Hematopoietic multipotent progenitor cell treated with erythropoietin and hydrocortisone succinate and interleukin-3 and kit ligand, for 6 days (in vitro differentiated cells): ENCODE measurements around the gene DIO1.
"Not testable (repeated sequence)": the region's sequence is repeated elsewhere in the genome, so short reads cannot be mapped to it uniquely, and the experiment has no call there.

Source experiments
- DNase-seq: peaks from one replicate; pipeline ENCODE4 v3.0.0-alpha.2; 2015

The DIO1 gene

DNA sequence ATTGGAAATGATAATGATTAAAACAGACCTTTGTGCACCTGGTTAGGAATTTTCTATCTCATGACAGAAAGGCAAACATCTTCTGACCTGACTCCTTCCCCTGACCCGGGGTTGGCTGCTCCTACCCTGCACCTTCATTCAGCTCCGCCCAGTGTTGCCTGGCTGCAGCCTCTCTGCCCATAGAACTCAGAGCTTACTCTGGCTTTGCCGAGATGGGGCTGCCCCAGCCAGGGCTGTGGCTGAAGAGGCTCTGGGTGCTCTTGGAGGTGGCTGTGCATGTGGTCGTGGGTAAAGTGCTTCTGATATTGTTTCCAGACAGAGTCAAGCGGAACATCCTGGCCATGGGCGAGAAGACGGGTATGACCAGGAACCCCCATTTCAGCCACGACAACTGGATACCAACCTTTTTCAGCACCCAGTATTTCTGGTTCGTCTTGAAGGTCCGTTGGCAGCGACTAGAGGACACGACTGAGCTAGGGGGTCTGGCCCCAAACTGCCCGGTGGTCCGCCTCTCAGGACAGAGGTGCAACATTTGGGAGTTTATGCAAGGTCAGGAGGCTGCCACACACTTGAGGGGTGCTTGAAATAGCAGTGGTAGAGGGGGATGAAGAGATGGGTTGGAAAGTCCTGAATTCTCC lies at the start of gene DIO1:
DIO1 (plus strand) TSS at position 189 of the 638 bp plus-strand sequence; CDS start at position 213, 24 bp downstream.
- no peak for DNase-seq

DNA sequence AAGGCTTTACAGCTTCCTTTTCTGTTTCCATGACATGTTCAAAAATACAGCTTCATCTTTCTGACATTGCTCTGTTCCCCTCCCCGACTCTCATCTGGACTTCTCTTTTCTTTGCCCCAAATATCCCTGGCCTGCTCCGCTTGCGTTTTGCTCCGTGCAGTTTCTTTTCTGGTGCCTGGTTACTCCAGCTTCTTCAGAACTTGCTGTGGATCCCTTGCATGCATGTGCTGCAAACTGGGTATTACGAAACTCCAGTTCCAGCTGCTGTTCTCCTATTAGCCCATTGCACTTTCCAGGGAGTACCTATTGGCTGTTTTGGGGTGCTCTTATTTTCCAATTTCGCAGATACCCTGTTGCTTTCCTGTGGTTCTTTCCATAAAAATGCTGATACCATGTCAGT lies 46.0 kb upstream of the DIO1 start:
- no peak for DNase-seq

DNA sequence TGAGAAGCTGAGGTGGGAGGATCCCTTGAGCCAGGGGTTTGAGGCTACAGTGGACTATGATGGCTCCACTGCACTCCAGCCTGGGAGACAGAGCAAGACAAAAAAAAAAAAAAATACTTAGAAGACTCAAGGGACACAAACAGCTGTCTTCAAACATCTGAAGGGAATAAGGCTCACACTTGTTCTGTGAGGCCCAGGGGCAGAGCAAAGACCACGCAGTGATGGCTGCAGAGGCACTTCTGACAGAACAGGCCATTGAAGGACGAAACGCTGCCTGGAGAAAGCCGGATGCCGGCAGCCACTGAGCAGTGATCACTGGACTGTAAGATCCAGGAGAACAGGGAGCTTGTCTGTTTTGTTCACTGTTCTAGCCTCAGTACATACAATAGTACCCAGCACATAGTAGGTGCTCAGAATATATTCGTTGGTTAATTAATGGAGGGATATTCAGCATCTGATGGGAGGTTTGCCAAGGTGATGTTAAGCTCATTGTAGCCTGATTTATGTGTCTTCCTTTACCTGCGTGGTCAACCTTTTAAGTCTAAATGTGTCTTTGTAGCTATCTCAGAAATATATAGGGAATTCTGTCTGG lies 43.8 kb upstream of the DIO1 start:
- no peak for DNase-seq

DNA sequence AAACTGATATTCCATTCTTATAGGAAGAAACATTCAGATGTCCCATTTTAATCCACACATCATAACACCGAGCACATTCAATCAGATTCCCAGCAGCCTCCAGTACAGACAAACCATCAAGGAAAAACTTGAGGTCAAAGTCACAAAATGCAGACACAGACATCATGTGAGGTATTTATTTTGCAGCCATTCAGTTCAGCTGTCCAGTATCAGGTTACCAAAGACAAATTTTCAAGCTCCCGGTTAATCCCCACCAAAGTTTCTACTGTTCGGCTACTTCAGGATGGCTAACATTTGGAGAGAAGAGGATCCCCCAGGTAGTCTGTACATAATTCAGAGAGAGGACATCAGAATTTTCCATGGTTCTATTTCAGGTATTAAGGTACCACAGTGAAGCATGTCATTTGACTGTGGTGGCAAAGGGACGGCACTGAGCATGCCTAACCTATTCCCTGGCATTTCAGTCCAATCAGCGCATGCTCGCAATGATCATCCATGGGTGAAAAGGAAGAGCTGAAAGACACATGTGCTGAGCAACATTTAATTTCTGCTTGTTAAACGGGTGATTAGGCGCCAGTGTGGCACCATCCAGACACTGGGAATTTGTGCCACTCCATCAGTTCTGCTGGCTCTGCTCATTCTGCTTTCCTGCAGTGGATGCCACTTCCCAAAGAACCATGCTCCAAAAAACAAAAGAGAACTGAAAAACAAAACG lies 42.3 kb upstream of the DIO1 start:
- no peak for DNase-seq

DNA sequence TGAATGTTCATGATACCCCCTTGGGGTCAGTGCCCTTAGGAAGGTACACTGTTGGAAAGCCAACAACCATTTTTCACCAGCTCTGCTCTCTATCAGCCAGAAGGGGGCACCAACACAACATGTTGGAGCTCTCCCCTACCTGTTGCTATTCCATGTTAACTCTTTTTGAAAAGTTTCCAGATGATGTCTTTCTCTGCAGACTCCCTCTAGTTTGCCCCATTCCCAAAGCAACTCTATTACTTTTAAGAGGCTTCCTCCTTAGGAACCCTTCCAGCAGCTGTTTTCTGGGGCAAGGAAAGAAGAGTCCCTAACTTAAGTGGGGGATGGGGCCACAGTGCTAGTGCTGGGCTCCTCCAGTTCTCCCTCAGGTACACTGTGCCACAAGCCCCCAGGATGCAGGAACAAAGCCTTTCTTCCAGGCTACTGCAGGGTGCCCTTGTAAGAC lies 33.0 kb upstream of the DIO1 start:
- peak; percentile 89 for DNase-seq

DNA sequence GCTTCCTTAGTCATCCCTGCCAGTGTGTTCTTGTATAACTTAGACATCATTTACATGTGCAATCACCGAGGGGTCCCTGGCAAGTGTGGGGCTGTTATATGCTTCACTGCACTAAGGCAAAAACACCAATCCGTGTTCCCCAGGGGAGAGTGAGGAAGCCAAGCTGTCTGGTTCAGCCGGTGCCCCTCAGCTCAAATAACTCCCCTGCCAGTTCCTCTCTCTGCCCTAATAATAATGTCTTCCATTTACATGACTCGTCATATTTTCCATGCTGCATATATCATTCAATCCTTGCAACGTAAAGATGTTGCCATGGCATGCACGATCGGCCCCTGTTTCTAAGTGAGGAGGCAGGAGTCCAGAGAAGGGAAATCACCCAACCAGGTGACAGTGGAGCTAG lies 31.5 kb upstream of the DIO1 start:
- no peak for DNase-seq

DNA sequence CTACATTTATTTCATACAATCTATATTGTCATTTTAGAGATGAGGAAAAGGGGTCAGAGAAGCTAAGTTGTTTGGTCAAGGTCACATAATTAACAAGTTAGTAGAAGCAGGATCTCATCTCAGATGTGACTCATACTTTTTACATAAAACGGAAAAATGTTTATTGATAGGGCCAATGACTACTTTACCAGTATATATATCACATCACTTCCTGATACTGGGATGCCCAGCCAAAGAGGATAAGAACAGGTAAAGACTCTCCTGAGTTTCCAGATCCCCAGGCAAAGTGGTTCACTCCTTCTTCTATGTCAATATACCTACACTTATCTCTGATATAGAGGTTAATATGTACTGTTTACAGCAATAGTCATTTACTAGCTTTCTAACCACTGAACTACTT lies 25.4 kb upstream of the DIO1 start:
- DNase-seq: no peak

DNA sequence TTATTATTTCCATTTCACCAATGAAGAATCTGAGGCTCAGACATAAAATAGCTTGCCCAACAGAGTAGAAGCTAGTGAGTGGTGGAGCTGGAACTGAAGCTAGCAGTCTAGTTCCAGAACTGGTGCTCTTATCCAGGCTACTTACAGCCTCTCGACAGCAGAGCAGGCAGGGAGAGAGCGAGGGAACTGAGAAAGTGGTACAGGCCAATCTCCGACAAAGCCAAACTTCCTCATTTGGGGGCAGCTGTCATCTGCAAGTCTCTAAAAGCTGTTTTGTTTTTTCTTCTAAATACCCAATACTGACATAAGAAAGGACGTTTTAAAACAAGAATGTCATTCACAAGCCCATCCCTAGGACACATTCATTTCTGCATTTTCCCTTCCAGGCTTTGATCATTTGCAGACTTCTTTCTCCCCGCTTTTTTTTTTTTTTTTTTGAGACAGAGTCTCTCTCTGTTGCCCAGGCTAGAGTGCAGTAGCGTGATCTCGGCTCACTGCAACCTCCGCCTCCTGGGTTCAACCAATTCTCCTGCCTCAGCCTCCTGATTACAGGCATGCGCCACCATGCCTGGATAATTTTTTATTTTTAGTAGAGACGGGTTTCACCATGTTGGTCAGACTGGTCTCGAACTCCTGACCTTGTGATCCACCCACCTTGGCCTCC lies 24.4 kb upstream of the DIO1 start:
- DNase-seq: peak; percentile 40

DNA sequence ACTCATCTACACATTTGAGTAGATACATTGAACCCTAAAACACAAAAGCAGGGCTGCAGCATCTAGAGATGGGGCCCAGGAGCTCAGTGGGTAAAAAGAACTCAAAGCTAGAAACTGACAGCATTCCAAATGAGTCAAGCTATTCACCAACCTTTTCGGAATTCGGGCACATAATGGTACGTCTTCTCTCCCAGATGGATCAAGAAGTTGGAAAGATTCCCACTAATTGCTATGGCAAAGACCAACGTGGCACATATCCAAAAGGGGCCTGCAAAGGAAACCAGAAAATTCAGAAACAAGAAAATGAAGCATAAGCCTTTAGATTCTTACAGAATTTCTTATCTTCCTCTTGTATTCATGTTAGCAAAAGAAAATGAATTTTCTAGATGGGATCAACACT lies 22.8 kb upstream of the DIO1 start:
- no peak for DNase-seq

DNA sequence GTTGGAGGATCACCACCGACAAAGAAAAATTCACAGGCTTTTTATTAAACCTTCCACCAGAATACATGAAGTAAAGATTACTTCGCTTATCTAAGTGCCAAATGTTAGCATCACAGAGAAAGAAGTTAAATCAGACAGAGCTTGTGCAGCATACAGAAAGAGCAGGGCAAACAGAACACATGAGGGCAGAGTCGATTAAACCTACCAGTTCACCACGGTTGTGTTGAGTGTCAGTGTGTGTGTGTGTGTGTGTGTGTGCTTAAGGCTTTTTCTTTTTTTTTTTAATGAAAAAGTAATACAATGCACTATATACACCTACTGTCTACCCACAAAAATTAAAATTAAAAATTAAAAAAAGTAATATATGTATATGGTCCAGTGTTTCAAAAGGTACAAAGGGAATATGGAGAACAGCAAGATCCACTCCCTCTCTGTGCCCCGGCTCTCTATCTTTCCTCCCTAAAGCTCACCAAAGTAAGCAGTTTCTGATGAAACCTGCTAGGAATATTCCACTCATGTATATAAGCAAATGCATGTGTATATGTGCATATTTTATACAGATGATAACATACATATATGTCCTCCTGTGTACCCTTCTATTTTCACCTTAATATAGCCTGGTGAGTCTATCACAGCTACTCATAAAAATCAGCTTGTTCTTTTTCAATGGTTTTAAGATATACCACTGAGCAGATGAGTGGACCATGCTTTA lies 22.1 kb upstream of the DIO1 start:
- DNase-seq: no peak

DNA sequence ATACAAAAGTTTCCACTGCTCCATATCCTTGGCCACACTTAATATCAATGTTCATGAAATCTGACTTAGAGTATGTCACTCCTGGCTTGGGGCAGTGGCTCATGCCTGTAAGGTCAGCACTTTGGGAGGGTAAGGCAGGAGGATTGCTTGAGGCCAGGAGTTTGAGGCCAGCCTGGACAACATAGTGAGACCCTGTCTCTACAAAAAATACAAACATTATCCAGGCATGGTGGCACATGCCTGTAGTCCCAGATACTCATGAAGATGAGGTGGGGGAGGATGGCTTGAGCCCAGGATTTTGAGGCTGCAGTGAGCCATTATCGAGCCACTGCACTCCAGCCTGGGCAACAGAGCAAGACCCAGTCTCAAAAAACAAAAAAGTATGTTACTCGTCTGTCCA lies 18.8 kb upstream of the DIO1 start:
- not testable (repeated sequence) for DNase-seq

DNA sequence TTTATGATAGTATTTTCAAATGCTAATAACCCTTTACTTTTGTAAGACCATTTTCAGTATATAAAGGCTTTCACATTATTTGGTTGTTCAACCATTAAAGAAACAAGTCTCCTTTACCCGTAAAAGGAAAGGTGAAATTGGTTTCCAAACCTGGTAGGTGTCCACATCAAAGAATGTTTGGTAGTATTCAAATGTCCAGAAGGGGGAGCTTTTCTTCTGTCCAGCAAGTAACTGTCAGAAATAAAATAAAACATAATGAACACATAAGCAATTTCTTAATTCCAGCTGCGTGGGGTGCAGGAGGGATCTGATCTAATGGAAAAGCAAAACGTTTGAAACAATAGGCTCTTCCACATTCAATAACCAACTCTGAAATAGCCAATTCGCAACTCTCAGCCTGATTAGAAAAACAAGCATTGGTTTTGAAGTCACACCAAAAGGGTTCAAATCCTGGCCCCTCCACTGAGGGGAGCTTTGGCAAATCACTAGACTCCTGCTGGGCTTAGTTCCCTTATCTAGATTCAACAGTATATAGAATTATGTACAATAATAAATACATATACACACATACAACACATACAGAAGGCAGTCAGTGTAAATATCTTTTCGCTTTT lies 15.4 kb upstream of the DIO1 start:
- DNase-seq: peak; percentile 83

DNA sequence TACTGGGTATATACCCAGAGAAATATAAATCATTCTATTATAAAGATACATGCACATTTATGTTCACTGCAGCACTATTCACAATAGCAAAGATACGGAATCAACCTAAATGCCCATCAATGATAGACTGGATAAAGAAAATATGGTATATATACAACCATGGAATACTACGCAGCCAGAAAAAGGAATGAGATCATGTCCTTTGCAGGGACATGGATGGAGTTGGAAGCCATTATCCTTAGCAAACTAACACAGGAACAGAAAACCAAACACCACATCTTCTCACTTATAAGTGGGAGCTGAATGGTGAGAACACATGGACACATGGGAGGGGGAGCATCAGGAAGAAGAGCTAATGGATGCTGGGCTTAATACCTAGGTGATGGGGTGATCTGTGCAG lies 12.1 kb upstream of the DIO1 start:
- DNase-seq: not testable (repeated sequence)

DNA sequence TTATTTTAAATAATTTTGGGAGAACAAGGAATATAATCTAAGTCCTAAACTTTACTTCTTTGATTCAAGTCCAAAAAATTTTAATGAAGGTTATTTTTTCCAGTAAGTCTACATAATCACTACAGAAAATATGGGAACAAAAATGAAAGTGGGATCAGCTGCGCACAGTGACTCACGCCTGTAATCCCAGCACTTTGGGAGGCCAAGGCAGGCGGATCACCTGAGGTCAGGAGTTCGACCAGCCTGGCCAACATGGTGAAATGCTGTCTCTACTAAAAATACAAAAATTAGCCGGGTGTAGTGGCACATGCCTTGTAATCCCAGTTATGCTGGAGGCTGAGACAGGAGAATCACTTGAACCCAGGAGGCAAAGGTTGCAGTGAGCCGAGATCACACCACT lies 10.4 kb upstream of the DIO1 start:
- DNase-seq: not testable (repeated sequence)

DNA sequence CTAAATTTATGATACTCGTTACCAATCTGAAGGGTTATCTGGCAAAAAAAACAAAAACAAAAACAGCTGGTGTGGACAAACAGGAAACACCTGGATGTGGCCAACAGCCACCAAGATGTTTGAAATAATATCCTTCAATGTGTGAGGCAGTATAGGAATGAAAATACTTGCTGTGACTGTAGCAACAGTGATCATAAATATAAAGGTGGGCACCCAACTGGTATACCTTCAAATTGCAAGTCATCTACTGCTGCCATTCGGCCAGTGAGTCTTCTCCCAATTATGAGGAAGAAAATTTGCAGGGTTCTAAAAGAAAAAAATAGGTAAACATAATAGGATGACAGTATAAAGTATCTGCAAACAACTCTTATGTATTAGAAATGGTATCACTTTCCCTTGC lies 5.3 kb upstream of the DIO1 start:
- no peak for DNase-seq

DNA sequence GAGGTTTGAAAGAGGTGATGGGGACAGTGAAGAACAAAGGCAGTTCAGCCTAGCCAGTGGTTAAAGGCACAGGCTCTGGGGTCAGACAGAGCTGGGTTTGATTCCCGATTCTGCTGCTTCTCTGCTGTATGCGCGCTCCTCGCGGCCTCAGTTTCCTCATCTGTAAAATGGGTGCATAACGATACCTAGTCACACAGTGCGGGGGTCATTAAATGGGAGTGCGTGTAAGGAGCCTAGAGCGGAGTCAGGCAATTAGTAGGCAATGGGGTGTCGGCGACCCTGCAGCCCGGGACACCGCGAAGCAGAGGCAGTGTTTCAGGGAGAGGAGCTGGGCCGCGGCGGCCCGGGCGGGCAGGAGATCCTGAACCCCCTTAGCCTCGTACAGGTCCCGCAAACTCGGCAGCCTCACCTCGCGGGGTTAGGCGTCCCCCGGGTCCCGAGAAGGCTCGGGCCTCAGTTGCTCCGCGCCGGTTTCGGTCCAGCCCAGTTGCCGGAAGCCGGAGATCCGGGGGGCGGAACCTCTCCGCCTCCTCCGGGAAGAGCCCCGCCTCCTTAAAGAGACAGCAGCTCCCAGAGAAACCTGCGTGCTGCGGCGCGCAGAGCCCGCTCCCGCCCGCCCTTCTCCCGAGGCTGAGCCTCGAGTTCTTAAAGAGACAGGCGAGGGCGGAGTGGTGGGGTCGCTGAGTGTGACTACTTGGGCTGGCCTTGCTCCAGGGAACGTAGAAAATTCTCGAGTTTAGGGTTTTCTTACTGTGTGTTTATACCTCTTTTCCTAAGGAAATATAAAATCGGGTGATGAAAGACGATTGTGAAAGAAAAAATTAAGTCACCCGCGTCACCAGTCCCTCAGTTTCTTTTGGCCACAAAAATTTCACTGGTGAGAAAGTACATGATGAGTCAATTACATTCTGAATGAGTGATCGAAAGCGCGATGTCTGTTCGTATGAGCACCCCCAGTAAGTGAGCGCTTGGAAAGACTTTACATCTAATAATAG lies 4.4 kb upstream of the DIO1 start, which contains the start of gene YIPF1:
YIPF1 (minus strand) TSS at position 494 of the 995 bp plus-strand sequence. CDS start 860 bp downstream, outside the sequence.
- peak; percentile 91 for DNase-seq

DNA sequence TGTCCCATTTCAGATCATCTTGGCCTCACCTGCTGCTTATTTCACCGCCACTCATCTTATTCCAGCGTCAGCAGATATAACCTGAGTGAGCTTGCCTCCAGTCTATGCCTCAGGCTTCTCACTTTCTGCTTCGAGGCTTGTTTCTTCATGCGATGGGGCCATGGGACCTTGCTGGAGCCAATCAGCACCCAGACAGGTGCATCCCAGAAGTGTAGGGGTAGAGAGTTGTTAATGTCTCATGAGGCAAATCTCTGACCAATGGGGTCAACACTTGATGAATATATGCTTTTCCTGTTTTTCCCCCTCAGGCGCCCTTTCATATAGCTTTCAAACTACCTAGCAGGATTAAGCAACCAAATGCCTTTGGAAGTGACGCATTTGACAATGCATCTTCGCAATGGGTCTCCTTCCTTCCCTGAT lies 3.5 kb upstream of the DIO1 start:
- DNase-seq: no peak

DNA sequence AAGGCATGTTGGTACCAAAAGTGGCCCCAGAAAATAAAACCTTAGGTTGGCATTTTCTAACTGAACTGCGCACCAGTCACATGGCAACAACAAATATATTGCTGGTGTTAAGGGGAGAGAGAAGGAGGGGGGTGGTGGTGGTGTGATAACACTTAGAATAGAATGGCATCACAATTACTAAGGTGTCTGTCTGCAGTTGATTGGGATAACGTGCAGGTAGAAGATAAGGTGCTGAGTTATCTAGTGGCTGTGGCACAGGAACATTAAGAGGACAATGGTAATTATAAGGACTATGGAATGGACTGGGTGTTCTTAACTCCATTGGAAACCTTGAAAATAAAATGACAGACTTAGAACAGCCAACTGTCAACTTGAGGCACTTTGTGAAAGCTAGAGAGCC lies 3.0 kb upstream of the DIO1 start:
- peak; percentile 50 for DNase-seq

DNA sequence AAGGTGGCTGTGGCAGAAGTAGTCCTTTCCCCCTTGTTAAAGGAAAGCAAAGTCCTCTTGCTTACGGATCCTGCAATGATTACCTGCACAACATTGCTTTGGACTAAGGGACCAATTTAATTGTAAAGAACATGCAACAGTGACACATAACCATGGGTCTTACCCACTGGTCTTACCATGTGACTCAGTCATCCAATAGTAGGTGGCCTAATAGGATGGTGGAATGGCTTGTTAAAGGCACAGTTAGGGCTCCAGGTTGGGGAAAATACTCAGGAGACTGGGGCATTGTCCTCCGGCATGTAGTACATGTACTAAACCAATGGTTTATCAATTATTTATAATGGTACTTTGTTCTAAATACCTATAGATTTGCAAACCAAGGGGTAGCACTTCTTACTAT lies 2.3 kb upstream of the DIO1 start:
- DNase-seq: no peak

DNA sequence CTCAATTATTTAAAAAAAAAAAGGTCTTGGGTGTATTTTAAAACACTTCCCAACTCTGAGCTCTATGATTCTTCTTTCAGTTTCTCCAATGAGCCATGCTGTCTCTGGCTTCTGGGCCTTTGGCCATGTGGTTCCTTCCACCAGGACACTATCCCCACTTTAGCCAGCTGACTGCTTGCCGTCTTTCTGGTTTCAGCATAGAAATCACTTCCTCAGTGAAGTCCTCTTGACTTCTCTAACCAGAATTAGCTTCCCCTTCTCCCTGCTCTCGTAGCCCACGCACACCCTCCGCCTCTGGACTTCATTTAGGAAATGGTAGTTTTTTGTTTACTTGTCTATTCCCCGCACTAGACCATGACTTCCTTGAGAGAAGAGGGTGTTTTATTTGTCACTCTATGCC lies 1.1 kb upstream of the DIO1 start:
- DNase-seq: no peak

DNA sequence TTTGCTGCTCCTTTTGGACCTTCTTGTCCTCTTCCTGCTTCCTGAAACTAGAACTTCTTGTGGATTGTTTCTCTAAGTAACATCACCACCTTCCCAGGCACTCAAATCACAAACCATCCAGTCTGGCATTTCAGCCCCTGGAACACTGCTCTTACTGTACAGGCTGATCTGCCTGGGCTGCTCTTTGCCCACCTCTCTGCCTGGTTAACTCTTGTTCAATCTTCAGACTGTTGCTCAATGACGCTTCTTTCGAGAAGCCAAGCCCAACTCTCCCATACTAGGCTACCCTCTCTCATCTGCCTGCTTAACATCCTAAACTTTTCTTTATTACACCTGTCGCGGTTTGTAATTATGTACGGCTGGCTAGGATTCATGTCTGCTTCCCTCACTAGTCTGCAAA lies 657 bp downstream of the DIO1 start:
- DNase-seq: no peak
